ENCODE data around the gene TMPRSS2. TPM values are rescaled to one million over a fixed set of nuclear protein-coding genes. Genes with fewer than 3 reads are reported as not detected.

Gene TMPRSS2
- total RNA-seq, 1 experiment from 2014 or later = 1.1 TPM

- no peak for TF ChIP-seq ZNF274 (IDR thresholded peaks at IDR 0.05; ENCODE audit: low read depth, low read length)
- TF ChIP-seq ZFX (IDR thresholded peaks at IDR 0.05) = no peak
- TF ChIP-seq FOSL1 (IDR thresholded peaks at IDR 0.05; ENCODE audit: low read depth) = no peak
- TF ChIP-seq SRF (IDR thresholded peaks at IDR 0.05; ENCODE audit: low read depth) = no peak
- TF ChIP-seq EZH2phosphoT487 (IDR thresholded peaks at IDR 0.05; ENCODE audit: borderline replicate concordance) = no peak
- no peak for TF ChIP-seq SP1 (IDR thresholded peaks at IDR 0.05; ENCODE audit: low read depth)
- TF ChIP-seq YY1 (IDR thresholded peaks at IDR 0.05; ENCODE audit: extremely low read depth, insufficient replicate concordance, low read depth, low read length) = no peak
- no peak for TF ChIP-seq ELF1 (IDR thresholded peaks at IDR 0.05; ENCODE audit: borderline replicate concordance, low read depth)
- no peak for TF ChIP-seq EGR1 (IDR thresholded peaks at IDR 0.05; ENCODE audit: low read depth)
- TF ChIP-seq ATF3 (IDR thresholded peaks at IDR 0.05) = no peak
- TF ChIP-seq ZBTB33 (IDR thresholded peaks at IDR 0.05; ENCODE audit: extremely low read depth, insufficient replicate concordance, low read length) = no peak
- TF ChIP-seq CBX3 (IDR thresholded peaks at IDR 0.05; ENCODE audit: low read depth) = no peak
- TF ChIP-seq CTCF (IDR thresholded peaks at IDR 0.05 in 2 of 3, conservative IDR thresholded peaks at IDR 0.05 in 1 of 3; ENCODE audit: borderline replicate concordance in 1 of 3, insufficient read depth in 1 of 3, low read depth in 2 of 3, low read length in 2 of 3) = no peak
- no peak for TF ChIP-seq POLR2AphosphoS5 (IDR thresholded peaks at IDR 0.05; ENCODE audit: low read depth, low read length)
- Histone ChIP-seq H3K27ac (ENCODE audit: low read depth, low read length) (no peak overlapping the region), H2AFZ (ENCODE audit: low read depth, low read length, poor library complexity, severe bottlenecking) (no peak overlapping the region), H3K4me1 (ENCODE audit: control insufficient read depth in 1 of 2, insufficient read depth in 2 of 2, low read length in 2 of 2) (no peaks in the 10 kb centered on the region), H3K4me3 (replicated peaks in 1 of 2; ENCODE audit: low read depth in 1 of 2, low read length in 2 of 2) (no peak overlapping the region), H3K27me3 (ENCODE audit: insufficient read depth, low read length) (no peaks in the 10 kb centered on the region), H3K36me3 (ENCODE audit: control insufficient read depth in 1 of 2, insufficient read depth in 2 of 2, low read length in 2 of 2) (no peaks in the 10 kb centered on the region), H3K9me2 (ENCODE audit: insufficient read depth) (no peaks in the 10 kb centered on the region), H3K9me3 (ENCODE audit: control insufficient read depth in 1 of 2, insufficient read depth in 1 of 2, low read depth in 1 of 2, low read length in 2 of 2) (peaks cover 0 to 9% of the 10 kb centered on the region in 2 experiments; a peak in 2 of 4 replicates), H3K9ac (ENCODE audit: low read length) (no peak overlapping the region), H3K79me2 (ENCODE audit: insufficient read depth, low read length) (no peaks in the 10 kb centered on the region), H4K20me1 (ENCODE audit: insufficient read depth) (no peaks in the 10 kb centered on the region), H3K4me2 (ENCODE audit: low read length) (no peak overlapping the region)
- ChIA-PET RAD21 (ENCODE audit: low non-redundant PET in 1 of 2, low total read pairs in 2 of 2, uncharacterized antibody in 2 of 2, unreplicated experiment in 2 of 2) (no interaction called here), POLR2A (no interaction called here), CTCF (no interaction called here)
- DNase-seq (ENCODE audit: low read depth, low spot score) (no peak), ATAC-seq (no peak)
- no TSS peak for BruUV-seq (replicated peaks)
- intact Hi-C loops (cut with micrococcal nuclease) = no loop called here
These were observed 69.4 kb downstream of the TMPRSS2 start for GRCh38 chr21:41438425-41439113.

Data from HCT116 (cell line).